Right atrium auricular region (tissue), 2 donors: ENCODE results near the gene STPG3. TPM values are rescaled to one million over a fixed set of nuclear protein-coding genes. Genes with fewer than 3 reads are reported as not detected.

ENCODE experiments used
- DNase-seq: peaks from one replicate; pipeline ENCODE4 v3.0.0-alpha.2; 2019; ENCODE audit warnings: low spot score
- H3K27ac ChIP-seq, 2 donors: fragments of 200-600 bp; sonication (generic); 1 replicate in 1 of 2; 2 replicates in 1 of 2; pipeline ENCODE4 v1.5.1; 2016 to 2019
- H3K27me3 ChIP-seq, 2 donors: fragments of 200-600 bp; sonication (generic); one replicate each; pipeline versions ENCODE4 v1.5.1 to v1.6.0; 2017 to 2019
- H3K36me3 ChIP-seq: fragments of 200-600 bp; sonication (generic); one replicate; pipeline ENCODE4 v1.5.1; 2016
- H3K4me1 ChIP-seq, 2 donors: fragments of 200-600 bp; sonication (generic); one replicate each; pipeline versions ENCODE4 v1.5.1 to v1.6.0; 2017 to 2019
- H3K4me3 ChIP-seq, 2 donors: fragments of 200-600 bp; sonication (generic); 1 replicate in 1 of 2; 2 replicates in 1 of 2; pipeline ENCODE4 v1.5.1; 2017 to 2019; ENCODE audit warnings: mild to moderate bottlenecking in 1 of 2, moderate library complexity in 1 of 2
- H3K9me3 ChIP-seq, 2 donors: fragments of 200-600 bp; sonication (generic); one replicate each; pipeline ENCODE4 v1.5.1; 2019
- CTCF ChIP-seq, 2 donors: fragments of 200-600 bp; sonication (generic); IDR thresholded peaks; one replicate each; pipeline ENCODE4 v1.5.1; 2019; ENCODE audit warnings: antibody characterized with exemption in 2 of 2
- total RNA-seq, 2 donors: library from RNA; depleted of rRNA; stranded (reverse); fragments of >200 nt; gene quantifications; one replicate each; pipeline ENCODE4 v1.1.0, GENCODE V29; 2016

STPG3 gene
- total RNA-seq, 2 donors from 2014 or later: not detected

- no peak overlapping the region for H3K4me3 ChIP-seq
- no peak overlapping the region for H3K27ac ChIP-seq
- peaks cover 0 to 36% of the 10 kb centered on the region in 2 donors for H3K4me1 ChIP-seq
- H3K9me3 ChIP-seq: no peaks in the 10 kb centered on the region
- no peak for TF ChIP-seq CTCF (IDR thresholded peaks at IDR 0.05)
- DNase-seq: no peak
- no peaks in the 10 kb centered on the region for H3K27me3 ChIP-seq
- H3K36me3 ChIP-seq: peaks cover 43% of the 10 kb centered on the region
Measured at GRCh38 chr9:137266585-137267453, 15.7 kb downstream of the STPG3 start.

GRCh38 chr9:137267933-137268355, 16.9 kb downstream of the STPG3 start:
- Histone ChIP-seq H3K4me3 (no peak overlapping the region), H3K9me3 (no peaks in the 10 kb centered on the region), H3K36me3 (peaks cover 53% of the 10 kb centered on the region), H3K4me1 (peaks cover 0 to 45% of the 10 kb centered on the region in 2 donors), H3K27ac (peak overlapping the region; percentile 78 to 83), H3K27me3 (no peaks in the 10 kb centered on the region)
- no peak for DNase-seq
- no peak for TF ChIP-seq CTCF (IDR thresholded peaks at IDR 0.05)

- H3K27me3 ChIP-seq: no peaks in the 10 kb centered on the region
- peaks cover 54% of the 10 kb centered on the region for H3K36me3 ChIP-seq
- TF ChIP-seq CTCF (IDR thresholded peaks at IDR 0.05): no peak
- no peaks in the 10 kb centered on the region for H3K9me3 ChIP-seq
- H3K4me1 ChIP-seq: peaks cover 0 to 45% of the 10 kb centered on the region in 2 donors
- peak overlapping the region; percentile 78 to 83 for H3K27ac ChIP-seq
- H3K4me3 ChIP-seq: peak overlapping the region; percentile 3 to 35
- no peak for DNase-seq
Measured at GRCh38 chr9:137268538-137269201, 17.6 kb downstream of the STPG3 start.

GRCh38 chr9:137269231-137269772, 18.2 kb downstream of the STPG3 start:
- H3K4me3 ChIP-seq: peak overlapping the region; percentile 3 to 35
- H3K9me3 ChIP-seq: no peaks in the 10 kb centered on the region
- peaks cover 0 to 52% of the 10 kb centered on the region in 2 donors for H3K4me1 ChIP-seq
- H3K27me3 ChIP-seq: no peaks in the 10 kb centered on the region
- H3K36me3 ChIP-seq: peaks cover 48% of the 10 kb centered on the region
- DNase-seq: no peak
- TF ChIP-seq CTCF (IDR thresholded peaks at IDR 0.05): no peak
- H3K27ac ChIP-seq: peak overlapping the region; percentile 78 to 83

GRCh38 chr9:137270929-137271695, 20.0 kb downstream of the STPG3 start:
- TF ChIP-seq CTCF (IDR thresholded peaks at IDR 0.05): no peak
- H3K4me3 ChIP-seq: no peak overlapping the region
- peaks cover 37% of the 10 kb centered on the region for H3K36me3 ChIP-seq
- DNase-seq: no peak
- peak overlapping the region; percentile 27 to 49 for H3K27ac ChIP-seq
- peaks cover 0 to 70% of the 10 kb centered on the region in 2 donors for H3K4me1 ChIP-seq
- H3K27me3 ChIP-seq: no peaks in the 10 kb centered on the region
- no peaks in the 10 kb centered on the region for H3K9me3 ChIP-seq
